CD14-positive monocyte (primary cell): ENCODE data around the gene CHD6. TPM values are rescaled to one million over a fixed set of nuclear protein-coding genes. Genes with fewer than 3 reads are reported as not detected.

Source experiments
- DNase-seq, 3 donors: peaks; one replicate each; pipeline ENCODE4 v3.0.0-alpha.2; 2011 to 2022
- H2AFZ ChIP-seq: 2 replicates; pipeline ENCODE4 v1.6.0; 2012; ENCODE audit warnings: mild to moderate bottlenecking, low read depth, low read length, inconsistent platforms; ENCODE audit not compliant: insufficient read depth, poor library complexity, severe bottlenecking
- H3K27ac ChIP-seq, 2 donors: 1 replicate in 1 of 2; 2 replicates in 1 of 2; pipeline ENCODE4 v1.5.1; 2012 to 2013; ENCODE audit warnings: low read length in 2 of 2, control low read depth in 1 of 2, inconsistent platforms in 1 of 2, low read depth in 1 of 2, mild to moderate bottlenecking in 1 of 2
- H3K27me3 ChIP-seq, 2 donors: one replicate each; pipeline versions ENCODE4 v1.6.0 to v1.6.1; 2011 to 2013; ENCODE audit warnings: low read length in 2 of 2; ENCODE audit not compliant: control insufficient read depth in 2 of 2, insufficient read depth in 2 of 2
- H3K36me3 ChIP-seq, 2 donors: replicated peaks in 1 of 2; 1 replicate in 1 of 2; 2 replicates in 1 of 2; pipeline versions ENCODE4 v1.5.1 to v1.6.1; 2012 to 2013; ENCODE audit warnings: low read length in 2 of 2, control low read depth in 1 of 2, inconsistent platforms in 1 of 2, mild to moderate bottlenecking in 1 of 2; ENCODE audit not compliant: insufficient read depth in 2 of 2, control insufficient read depth in 1 of 2
- H3K4me1 ChIP-seq, 2 donors: 1 replicate in 1 of 2; 2 replicates in 1 of 2; pipeline versions ENCODE4 v1.5.1 to v1.6.1; 2012 to 2013; ENCODE audit warnings: low read length in 2 of 2, control low read depth in 1 of 2, inconsistent platforms in 1 of 2, mild to moderate bottlenecking in 1 of 2, moderate library complexity in 1 of 2; ENCODE audit not compliant: insufficient read depth in 2 of 2, control insufficient read depth in 1 of 2
- H3K4me2 ChIP-seq: replicated peaks from 2 replicates; pipeline ENCODE3; 2012; ENCODE audit warnings: low read length, moderate library complexity, mild to moderate bottlenecking; ENCODE audit not compliant: poor library complexity, severe bottlenecking; ENCODE audit errors: extremely low read depth
- H3K4me3 ChIP-seq, 3 experiments: fragments of 200-600 bp in 1 of 3; sonication (generic) in 1 of 3; replicated peaks in 1 of 3; 1 replicate in 2 of 3; 2 replicates in 1 of 3; pipeline ENCODE4 v1.5.1; 2011 to 2013; ENCODE audit warnings: low read length in 3 of 3, mild to moderate bottlenecking in 3 of 3, control low read depth in 2 of 3, low read depth in 2 of 3, inconsistent platforms in 1 of 3, moderate library complexity in 1 of 3
- H3K79me2 ChIP-seq: 2 replicates; pipeline ENCODE4 v1.6.0; 2012; ENCODE audit warnings: mild to moderate bottlenecking, control low read depth, inconsistent platforms, low read length, moderate library complexity; ENCODE audit not compliant: insufficient read depth
- H3K9ac ChIP-seq: 2 replicates; pipeline ENCODE4 v1.6.0; 2017; ENCODE audit warnings: low read length, mild to moderate bottlenecking; ENCODE audit not compliant: insufficient read depth, poor library complexity, severe bottlenecking
- H3K9me3 ChIP-seq, 2 donors: replicated peaks in 1 of 2; 1 replicate in 1 of 2; 2 replicates in 1 of 2; pipeline versions ENCODE4 v1.5.1 to v1.6.1; 2012 to 2013; ENCODE audit warnings: low read length in 2 of 2, control low read depth in 1 of 2; ENCODE audit not compliant: control insufficient read depth in 1 of 2, insufficient read depth in 1 of 2
- H4K20me1 ChIP-seq: 2 replicates; pipeline ENCODE4 v1.6.0; 2012; ENCODE audit warnings: mild to moderate bottlenecking, low read length, control low read depth, moderate library complexity; ENCODE audit not compliant: insufficient read depth
- H3K27ac Mint-ChIP-seq, 7 donors: one replicate each; pipeline ENCODE4 v1.8.0; 2020; ENCODE audit warnings: mild to moderate bottlenecking in 7 of 7, mixed read lengths in 7 of 7, moderate library complexity in 6 of 7, inconsistent platforms in 2 of 7
- H3K27me3 Mint-ChIP-seq, 3 donors: one replicate each; pipeline ENCODE4 v1.8.0; 2021 to 2022; ENCODE audit warnings: low read depth in 3 of 3, mild to moderate bottlenecking in 3 of 3, mixed read lengths in 3 of 3, moderate library complexity in 3 of 3, inconsistent platforms in 1 of 3
- H3K36me3 Mint-ChIP-seq, 2 donors: one replicate each; pipeline ENCODE4 v1.8.0; 2020; ENCODE audit warnings: mixed read lengths in 2 of 2, inconsistent platforms in 1 of 2, mild to moderate bottlenecking in 1 of 2
- H3K4me1 Mint-ChIP-seq: one replicate; pipeline ENCODE4 v1.8.0; 2020; ENCODE audit warnings: mild to moderate bottlenecking, mixed read lengths
- H3K4me3 Mint-ChIP-seq, 2 donors: one replicate each; pipeline ENCODE4 v1.8.0; 2020; ENCODE audit warnings: mild to moderate bottlenecking in 2 of 2, mixed read lengths in 2 of 2, moderate library complexity in 1 of 2
- H3K9me3 Mint-ChIP-seq, 7 donors: one replicate each; pipeline ENCODE4 v1.8.0; 2020 to 2022; ENCODE audit warnings: mixed read lengths in 7 of 7, mild to moderate bottlenecking in 6 of 7, moderate library complexity in 6 of 7, inconsistent platforms in 2 of 7
- CTCF ChIP-seq: fragments of 200-600 bp; IDR thresholded peaks from one replicate; pipeline ENCODE4 v1.8.0; 2022; ENCODE audit warnings: antibody characterized with exemption, mild to moderate bottlenecking
- WGBS: methylation state at CpG from one replicate; pipeline ENCODE4 v1.1.5; 2013; ENCODE audit warnings: missing lambda C conversion rate; ENCODE audit not compliant: insufficient coverage; 5-methylcytosine and 5-hydroxymethylcytosine counted together
- intact Hi-C, 2 donors: fragments of 100-400 bp; cut with micrococcal nuclease; formaldehyde crosslinking; loops; one replicate each; pipeline versions ENCODE4 v1.15.0 to v1.15.1; 2023
- polyA plus RNA-seq, 3 donors: library from polyadenylated mRNA; depleted of rRNA in 1 of 3; unstranded in 2 of 3; stranded (reverse) in 1 of 3; fragments of 300-500 nt in 2 of 3; fragments of >200 nt in 1 of 3; fragmentation: Illumina TruSeq in 2 of 3; gene quantifications; 1 replicate in 2 of 3; 2 replicates in 1 of 3; pipeline ENCODE4 v1.2.3, GENCODE V29; 2012 to 2021

CHD6 gene
- polyA plus RNA-seq, 3 donors = 12.9 to 19.6 (median 13.0) TPM

- Histone ChIP-seq H3K27me3 (no peaks in the 10 kb centered on the region), H3K27ac (no peak overlapping the region), H3K36me3 (peaks cover 30 to 78% of the 10 kb centered on the region in 2 donors), H2AFZ (no peak overlapping the region), H3K4me2 (no peak overlapping the region), H3K4me1 (no peaks in the 10 kb centered on the region), H3K79me2 (no peaks in the 10 kb centered on the region), H4K20me1 (no peaks in the 10 kb centered on the region), H3K9me3 (no peaks in the 10 kb centered on the region), H3K9ac (no peak overlapping the region), H3K4me3 (no peak overlapping the region)
- intact Hi-C loops = no loop called here
- peaks cover 64 to 75% of the 10 kb centered on the region in 2 donors for H3K36me3 Mint-ChIP-seq
- 83% methylated on average over 1 of the region's 3 CpGs for WGBS
- peaks cover 0 to 1% (median 0%) of the 10 kb centered on the region in 7 donors for H3K9me3 Mint-ChIP-seq
- DNase-seq = no peak
- no peaks in the 10 kb centered on the region for H3K27me3 Mint-ChIP-seq
- no peaks in the 10 kb centered on the region for H3K4me1 Mint-ChIP-seq
- peak overlapping the region in 1 of 7 donors; percentile 61 for H3K27ac Mint-ChIP-seq
- no peak for TF ChIP-seq CTCF
- H3K4me3 Mint-ChIP-seq = no peak overlapping the region
Observed at GRCh38 chr20:41467220-41467619, 151.0 kb downstream of the CHD6 start.

DNA sequence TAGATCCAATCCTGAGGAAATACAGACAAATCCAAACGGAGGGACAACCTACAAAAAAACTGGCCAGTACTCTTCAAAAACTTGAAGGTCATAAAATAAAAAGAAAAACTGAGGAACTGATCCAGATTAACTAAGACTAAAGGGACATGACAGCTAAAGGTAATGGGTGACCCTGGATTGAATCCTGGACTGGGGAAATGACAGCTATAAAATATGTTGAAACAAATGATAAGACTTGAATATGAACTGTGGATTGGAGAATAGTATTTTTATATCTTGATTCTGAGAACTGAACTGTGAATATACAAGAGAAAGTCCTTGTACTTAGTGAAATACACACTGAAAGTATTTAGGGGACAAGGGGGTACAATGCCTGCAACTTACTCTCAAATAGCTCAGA, 154.6 kb downstream of the CHD6 start:
- no peak overlapping the region for H3K4me2 ChIP-seq
- DNase-seq = no peak
- no peaks in the 10 kb centered on the region for H3K4me1 Mint-ChIP-seq
- no peak overlapping the region for H2AFZ ChIP-seq
- H3K9ac ChIP-seq = no peak overlapping the region
- H3K9me3 ChIP-seq = peaks cover 0 to 4% of the 10 kb centered on the region in 2 donors
- H3K27ac ChIP-seq = no peak overlapping the region
- no peak overlapping the region for H3K4me3 Mint-ChIP-seq
- H3K27me3 ChIP-seq = no peaks in the 10 kb centered on the region
- H3K36me3 ChIP-seq = peaks cover 12 to 66% of the 10 kb centered on the region in 2 donors
- no peaks in the 10 kb centered on the region for H3K4me1 ChIP-seq
- no peak for TF ChIP-seq CTCF
- H3K36me3 Mint-ChIP-seq = peaks cover 54 to 55% of the 10 kb centered on the region in 2 donors
- no CpG with 5 or more reads among the region's 1 CpG for WGBS
- H3K27ac Mint-ChIP-seq = no peak overlapping the region
- H4K20me1 ChIP-seq = no peaks in the 10 kb centered on the region
- intact Hi-C loops = no loop called here
- peaks cover 0 to 9% (median 4%) of the 10 kb centered on the region in 7 donors for H3K9me3 Mint-ChIP-seq
- H3K4me3 ChIP-seq = no peak overlapping the region
- H3K79me2 ChIP-seq = no peaks in the 10 kb centered on the region
- H3K27me3 Mint-ChIP-seq = no peaks in the 10 kb centered on the region
